HCT116 (cell line): ENCODE measurements around the gene FLT3LG. TPM values are rescaled to one million over a fixed set of nuclear protein-coding genes. Genes with fewer than 3 reads are reported as not detected.

Source experiments
- ATAC-seq: fragments of 200-7000 bp; cut with Tn5 transposase; 2 replicates; pipeline ENCODE4 v1.9.1; 2020; ENCODE audit warnings: mild to moderate bottlenecking, moderate library complexity
- BruUV-seq: library from RNA; stranded (reverse); fragments of 400-500 nt; replicated peaks from 2 replicates; lab custom pipeline; 2021; lab: Mats Ljungman, UMichigan
- CTCF ChIA-PET: fragments of 300-600 bp; sonication (Branson Sonifier 250); formaldehyde crosslinking; loops from one replicate; lab custom pipeline; 2021; ENCODE audit warnings: antibody characterized with exemption; lab: Charles Lee
- POLR2A ChIA-PET: fragments of 300-600, 350-600 bp; sonication (Branson Sonifier 250); formaldehyde crosslinking; loops from one replicate; lab custom pipeline; 2021; ENCODE audit warnings: antibody characterized with exemption; lab: Charles Lee
- RAD21 ChIA-PET, 2 experiments: fragments of 300-600 bp; sonication (Branson Sonifier 250); formaldehyde crosslinking; loops; one replicate each; lab custom pipeline; 2023; ENCODE audit warnings: low total read pairs in 2 of 2; ENCODE audit not compliant: uncharacterized antibody in 2 of 2, unreplicated experiment in 2 of 2, low non-redundant PET in 1 of 2; lab: Charles Lee
- DNase-seq: peaks from one replicate; pipeline ENCODE4 v3.0.0-alpha.2; 2010; ENCODE audit warnings: low read depth, low spot score
- H2AFZ ChIP-seq: fragments of 200-600 bp; shearing (Covaris generic), sonication (generic); 2 replicates; pipeline ENCODE4 v1.6.1; 2017; ENCODE audit warnings: low read depth, mixed run types, mixed read lengths, antibody characterized with exemption, low read length; ENCODE audit not compliant: poor library complexity, severe bottlenecking
- H3K27ac ChIP-seq: 2 replicates; pipeline ENCODE4 v1.5.1; 2012; ENCODE audit warnings: low read depth, low read length
- H3K27me3 ChIP-seq: fragments of 200-600 bp; sonication (generic); 2 replicates; pipeline ENCODE4 v1.6.1; 2016; ENCODE audit warnings: mixed run types, low read length, mixed read lengths; ENCODE audit not compliant: insufficient read depth
- H3K36me3 ChIP-seq, 2 experiments: fragments of 200-500 bp in 1 of 2; fragments of 200-600 bp in 1 of 2; sonication (Bioruptor generic) in 1 of 2; sonication (generic) in 1 of 2; 2 replicates each; pipeline versions ENCODE4 v1.5.1 to v1.6.1; 2014 to 2016; ENCODE audit warnings: low read length in 2 of 2, inconsistent platforms in 1 of 2, mixed read lengths in 1 of 2, mixed run types in 1 of 2; ENCODE audit not compliant: insufficient read depth in 2 of 2, control insufficient read depth in 1 of 2
- H3K4me1 ChIP-seq, 2 experiments: fragments of 200-600 bp in 1 of 2; sonication (generic) in 1 of 2; 2 replicates each; pipeline versions ENCODE4 v1.5.1 to v1.6.1; 2012 to 2017; ENCODE audit warnings: low read length in 2 of 2, inconsistent platforms in 1 of 2, mild to moderate bottlenecking in 1 of 2, mixed read lengths in 1 of 2, mixed run types in 1 of 2, moderate library complexity in 1 of 2; ENCODE audit not compliant: insufficient read depth in 2 of 2, control insufficient read depth in 1 of 2
- H3K4me2 ChIP-seq: fragments of 200-600 bp; sonication (generic); 2 replicates; pipeline ENCODE4 v1.6.1; 2017; ENCODE audit warnings: mixed run types, low read length, mixed read lengths
- H3K4me3 ChIP-seq, 2 experiments: fragments of 200-600 bp in 1 of 2; sonication (generic) in 1 of 2; replicated peaks in 1 of 2; 2 replicates each; pipeline ENCODE4 v1.5.1; 2011 to 2016; ENCODE audit warnings: low read length in 2 of 2, control low read depth in 1 of 2, low read depth in 1 of 2, mild to moderate bottlenecking in 1 of 2, mixed read lengths in 1 of 2, mixed run types in 1 of 2
- H3K79me2 ChIP-seq: fragments of 200-600 bp; sonication (generic); 2 replicates; pipeline ENCODE4 v1.6.1; 2017; ENCODE audit warnings: mild to moderate bottlenecking, mixed run types, low read length, moderate library complexity, mixed read lengths; ENCODE audit not compliant: insufficient read depth
- H3K9ac ChIP-seq: fragments of 200-600 bp; sonication (generic); 2 replicates; pipeline ENCODE4 v1.6.1; 2016; ENCODE audit warnings: low read length, mixed read lengths
- H3K9me2 ChIP-seq: fragments of 200-600 bp; sonication (generic), shearing (Covaris generic); 2 replicates; pipeline ENCODE4 v1.6.1; 2017; ENCODE audit warnings: mixed run types, mild to moderate bottlenecking, moderate library complexity; ENCODE audit not compliant: insufficient read depth
- H3K9me3 ChIP-seq, 2 experiments: fragments of 200-500 bp in 1 of 2; fragments of 200-600 bp in 1 of 2; sonication (Bioruptor generic) in 1 of 2; sonication (generic) in 1 of 2; 2 replicates each; pipeline ENCODE4 v1.6.1; 2014 to 2017; ENCODE audit warnings: low read length in 2 of 2, mixed read lengths in 2 of 2, inconsistent platforms in 1 of 2, low read depth in 1 of 2, mild to moderate bottlenecking in 1 of 2, mixed run types in 1 of 2, moderate library complexity in 1 of 2; ENCODE audit not compliant: control insufficient read depth in 1 of 2, insufficient read depth in 1 of 2
- H4K20me1 ChIP-seq: fragments of 200-600 bp; sonication (generic), shearing (Covaris generic); 2 replicates; pipeline ENCODE4 v1.6.1; 2017; ENCODE audit warnings: mixed run types, mild to moderate bottlenecking, moderate library complexity; ENCODE audit not compliant: insufficient read depth
- ELF1 ChIP-seq: IDR thresholded peaks from 2 replicates; pipeline ENCODE4 v1.6.1; 2012; ENCODE audit warnings: low read depth, borderline replicate concordance
- EZH2 ChIP-seq: fragments of 200-600 bp; sonication (generic); IDR thresholded peaks from 2 replicates; pipeline ENCODE4 v1.6.1; 2017; ENCODE audit warnings: antibody characterized with exemption, mixed run types
- EZH2phosphoT487 ChIP-seq: fragments of 200-600 bp; IDR thresholded peaks from 2 replicates; pipeline ENCODE4 v1.6.1; 2018; ENCODE audit warnings: antibody characterized with exemption, borderline replicate concordance
- FOSL1 ChIP-seq: IDR thresholded peaks from 2 replicates; pipeline ENCODE4 v1.6.1; 2012; ENCODE audit warnings: low read depth
- MAX ChIP-seq: IDR thresholded peaks from 2 replicates; pipeline ENCODE4 v1.6.1; 2012
- POLR2A ChIP-seq: IDR thresholded peaks from 2 replicates; pipeline ENCODE4 v1.7.0; 2011; ENCODE audit warnings: borderline replicate concordance; ENCODE audit not compliant: insufficient read depth, insufficient read length; ENCODE audit errors: extremely low read depth
- SP1 ChIP-seq: IDR thresholded peaks from 2 replicates; pipeline ENCODE4 v1.6.1; 2012; ENCODE audit warnings: low read depth
- TCF7L2 ChIP-seq: IDR thresholded peaks from 2 replicates; pipeline ENCODE4 v1.7.0; 2011; ENCODE audit warnings: borderline replicate concordance, inconsistent platforms; ENCODE audit not compliant: insufficient read depth, insufficient read length; ENCODE audit errors: extremely low read depth
- ZFX ChIP-seq: fragments of 450-650 bp; IDR thresholded peaks from 2 replicates; pipeline ENCODE4 v1.6.1; 2017
- intact Hi-C: fragments of 100-400 bp; cut with micrococcal nuclease; formaldehyde crosslinking; loops from 2 replicates; pipeline ENCODE4 v1.10.0; 2022
- total RNA-seq: library from RNA; stranded (reverse); gene quantifications from one replicate; pipeline ENCODE4 v1.2.1, GENCODE V29; 2021; ENCODE audit not compliant: unreplicated experiment

The FLT3LG gene
- total RNA-seq, 1 experiment from 2014 or later = 3.8 TPM

- no peak for TF ChIP-seq EZH2
- TF ChIP-seq ELF1 = no peak
Observed at GRCh38 chr19:49447485-49448431, 26.3 kb upstream of the FLT3LG start (continued).

- intact Hi-C loops = no loop called here
Observed at GRCh38 chr19:49448432-49448786, 25.6 kb upstream of the FLT3LG start.

More at GRCh38 chr19:49448432-49448786, 25.6 kb upstream of the FLT3LG start:
- ChIA-PET POLR2A (no interaction called here), RAD21 (no interaction called here), CTCF (no interaction called here)
- H3K4me3 ChIP-seq = no peak overlapping the region
- H3K9me2 ChIP-seq = no peaks in the 10 kb centered on the region
- no peak overlapping the region for H3K4me2 ChIP-seq
- H3K9ac ChIP-seq = no peak overlapping the region
- H3K79me2 ChIP-seq = peaks cover 25% of the 10 kb centered on the region
- no peak for DNase-seq
- TF ChIP-seq FOSL1 = no peak
- no peak for TF ChIP-seq POLR2A
- no peak for TF ChIP-seq EZH2phosphoT487
- no peak for TF ChIP-seq SP1
- TF ChIP-seq TCF7L2 = no peak
- no peak for TF ChIP-seq MAX
- TF ChIP-seq ZFX = no peak
- BruUV-seq = no TSS peak
- H2AFZ ChIP-seq = no peak overlapping the region
- no peak overlapping the region; the same call in 1 of the 2 replicates for H3K27ac ChIP-seq
- peaks cover 14 to 16% of the 10 kb centered on the region in 2 experiments; a peak in 2 of 4 replicates for H3K36me3 ChIP-seq
- no peaks in the 10 kb centered on the region for H3K27me3 ChIP-seq
- no peaks in the 10 kb centered on the region for H3K9me3 ChIP-seq
- no peak for ATAC-seq
- peaks cover 17 to 42% of the 10 kb centered on the region in 2 experiments; a peak in 3 of 4 replicates for H3K4me1 ChIP-seq
- H4K20me1 ChIP-seq = no peaks in the 10 kb centered on the region
